ENCODE results near the gene CLGN.

Gene CLGN

GRCh38 chr4:140382732-140383131 is 44.7 kb downstream of the CLGN start:
- DNase-seq (ENCODE audit: low read depth in 2 of 2), result no peak

- no peak for DNase-seq (ENCODE audit: low read depth in 2 of 2)
Measured at GRCh38 chr4:140374130-140374477, 53.3 kb downstream of the CLGN start.

GRCh38 chr4:140373328-140374129 is 53.9 kb downstream of the CLGN start, which contains the start of gene SCOC:
TSS of gene SCOC (plus strand) at chr4:140373646. CDS start at chr4:140379171, 5,525 bp downstream.
- DNase-seq (ENCODE audit: low read depth in 2 of 2), result peak; percentile 84 to 90

- no peak for DNase-seq (ENCODE audit: low read depth in 2 of 2)
Measured at GRCh38 chr4:140372751-140373327, 54.6 kb downstream of the CLGN start.

- no peak for DNase-seq (ENCODE audit: low read depth in 2 of 2)
Measured at GRCh38 chr4:140368686-140369085, 58.8 kb downstream of the CLGN start.

GRCh38 chr4:140367738-140368137 is 59.7 kb downstream of the CLGN start:
- DNase-seq (ENCODE audit: low read depth in 2 of 2), result no peak

- no peak for DNase-seq (ENCODE audit: low read depth in 2 of 2)
Measured at GRCh38 chr4:140363558-140363957, 63.9 kb downstream of the CLGN start.

GRCh38 chr4:140363051-140363450 is 64.4 kb downstream of the CLGN start:
- no peak for DNase-seq (ENCODE audit: low read depth in 2 of 2)

- no peak for DNase-seq (ENCODE audit: low read depth in 2 of 2)
Measured at GRCh38 chr4:140361099-140361498, 66.3 kb downstream of the CLGN start.

- peak; percentile 51 to 60 for DNase-seq (ENCODE audit: low read depth in 2 of 2)
Measured at GRCh38 chr4:140359562-140360427, 67.7 kb downstream of the CLGN start.

GRCh38 chr4:140358281-140358680 is 69.2 kb downstream of the CLGN start:
- DNase-seq (ENCODE audit: low read depth in 2 of 2), result no peak

GRCh38 chr4:140357868-140358267 is 69.6 kb downstream of the CLGN start:
- DNase-seq (ENCODE audit: low read depth in 2 of 2), result no peak

- DNase-seq (ENCODE audit: low read depth in 2 of 2), result no peak
Measured at GRCh38 chr4:140355288-140355687, 72.2 kb downstream of the CLGN start.

GRCh38 chr4:140353786-140354185 is 73.7 kb downstream of the CLGN start:
- no peak for DNase-seq (ENCODE audit: low read depth in 2 of 2)

- DNase-seq (ENCODE audit: low read depth in 2 of 2), result no peak
Measured at GRCh38 chr4:140351093-140352075, 76.1 kb downstream of the CLGN start.

GRCh38 chr4:140349816-140350215 is 77.6 kb downstream of the CLGN start:
- DNase-seq (ENCODE audit: low read depth in 2 of 2), result no peak

GRCh38 chr4:140346136-140346535 is 81.3 kb downstream of the CLGN start:
- DNase-seq (ENCODE audit: low read depth in 2 of 2), result no peak

GRCh38 chr4:140344621-140345020 is 82.8 kb downstream of the CLGN start:
- DNase-seq (ENCODE audit: low read depth in 2 of 2), result no peak

- no peak for DNase-seq (ENCODE audit: low read depth in 2 of 2)
Measured at GRCh38 chr4:140344101-140344500, 83.3 kb downstream of the CLGN start.

- no peak for DNase-seq (ENCODE audit: low read depth in 2 of 2)
Measured at GRCh38 chr4:140343303-140343702, 84.1 kb downstream of the CLGN start.

- DNase-seq (ENCODE audit: low read depth in 2 of 2), result no peak
Measured at GRCh38 chr4:140342620-140343019, 84.8 kb downstream of the CLGN start.

Measured in stimulated activated CD4-positive, alpha-beta T cell treated with anti-CD3 and anti-CD28 coated beads, Interleukin-1b, Interleukin-23, amount 100 ng/mL, for 1 hour (primary cell).